ENCODE measurements around the gene TMEM45B.
"Not testable (repeated sequence)": the region's sequence is repeated elsewhere in the genome, so short reads cannot be mapped to it uniquely, and the experiment has no call there.

The TMEM45B gene

GRCh38 chr11:129817534-129818051, 1.9 kb downstream of the TMEM45B start:
- Histone ChIP-seq H3K27me3 (ENCODE audit: insufficient read depth, poor library complexity, severe bottlenecking) (peaks cover 14% of the 10 kb centered on the region), H3K4me3 (replicated peaks; ENCODE audit: insufficient read depth, low read length) (no peak overlapping the region), H3K27ac (replicated peaks) (no peak overlapping the region)
- DNase-seq (ENCODE audit: low read depth in 1 of 2, low spot score in 1 of 2): no peak
- TF ChIP-seq POLR2AphosphoS5 (IDR thresholded peaks at IDR 0.05; ENCODE audit: low read depth) (no peak), GABPA (IDR thresholded peaks at IDR 0.05; ENCODE audit: low read depth) (no peak), SPI1 (IDR thresholded peaks at IDR 0.05; ENCODE audit: borderline replicate concordance, low read depth) (no peak), CTCF (IDR thresholded peaks at IDR 0.05; ENCODE audit: insufficient read depth, low read length) (no peak)

- not testable (repeated sequence) for H3K27ac ChIP-seq (replicated peaks); DNase-seq (ENCODE audit: low read depth in 1 of 2, low spot score in 1 of 2); H3K4me3 ChIP-seq (replicated peaks; ENCODE audit: insufficient read depth, low read length)
- H3K27me3 ChIP-seq (ENCODE audit: insufficient read depth, poor library complexity, severe bottlenecking): peaks cover 14% of the 10 kb centered on the region
These were observed 2.6 kb downstream of the TMEM45B start for GRCh38 chr11:129818236-129818635.

GRCh38 chr11:129819237-129819636, 3.6 kb downstream of the TMEM45B start:
- H3K4me3 ChIP-seq (replicated peaks; ENCODE audit: insufficient read depth, low read length): no peak overlapping the region
- no peak for TF ChIP-seq CTCF (IDR thresholded peaks at IDR 0.05; ENCODE audit: insufficient read depth, low read length)
- no peak for TF ChIP-seq SPI1 (IDR thresholded peaks at IDR 0.05; ENCODE audit: borderline replicate concordance, low read depth)
- no peak for TF ChIP-seq REST (IDR thresholded peaks at IDR 0.05; ENCODE audit: insufficient replicate concordance, low read depth)
- TF ChIP-seq POLR2AphosphoS5 (IDR thresholded peaks at IDR 0.05; ENCODE audit: low read depth): no peak
- TF ChIP-seq GABPA (IDR thresholded peaks at IDR 0.05; ENCODE audit: low read depth): no peak

GRCh38 chr11:129820228-129820627, 4.6 kb downstream of the TMEM45B start:
- H3K27me3 ChIP-seq (ENCODE audit: insufficient read depth, poor library complexity, severe bottlenecking); H3K4me3 ChIP-seq (replicated peaks; ENCODE audit: insufficient read depth, low read length); H3K27ac ChIP-seq (replicated peaks); DNase-seq (ENCODE audit: low read depth in 1 of 2, low spot score in 1 of 2): not testable (repeated sequence)

More at GRCh38 chr11:129819237-129819636, 3.6 kb downstream of the TMEM45B start:
- DNase-seq (ENCODE audit: low read depth in 1 of 2, low spot score in 1 of 2): no peak
- Histone ChIP-seq H3K27ac (replicated peaks) (no peak overlapping the region), H3K27me3 (ENCODE audit: insufficient read depth, poor library complexity, severe bottlenecking) (peaks cover 14% of the 10 kb centered on the region)

- not testable (repeated sequence) for H3K27me3 ChIP-seq (ENCODE audit: insufficient read depth, poor library complexity, severe bottlenecking); H3K4me3 ChIP-seq (replicated peaks; ENCODE audit: insufficient read depth, low read length); H3K27ac ChIP-seq (replicated peaks); DNase-seq (ENCODE audit: low read depth in 1 of 2, low spot score in 1 of 2)
These were observed 7.6 kb downstream of the TMEM45B start for GRCh38 chr11:129823281-129823680.

GRCh38 chr11:129823799-129824198, 8.2 kb downstream of the TMEM45B start:
- H3K27me3 ChIP-seq (ENCODE audit: insufficient read depth, poor library complexity, severe bottlenecking); DNase-seq (ENCODE audit: low read depth in 1 of 2, low spot score in 1 of 2); H3K4me3 ChIP-seq (replicated peaks; ENCODE audit: insufficient read depth, low read length); H3K27ac ChIP-seq (replicated peaks): not testable (repeated sequence)

- no peak overlapping the region for H3K4me3 ChIP-seq (replicated peaks; ENCODE audit: insufficient read depth, low read length)
- no peaks in the 10 kb centered on the region for H3K27me3 ChIP-seq (ENCODE audit: insufficient read depth, poor library complexity, severe bottlenecking)
- H3K27ac ChIP-seq (replicated peaks): peak overlapping the region; percentile 73
- peak; percentile 97 for DNase-seq (ENCODE audit: low read depth in 1 of 2, low spot score in 1 of 2)
- TF ChIP-seq SPI1 (IDR thresholded peaks at IDR 0.05; ENCODE audit: borderline replicate concordance, low read depth) (peak; percentile 68; the same call in 1 of the 2 replicates), REST (IDR thresholded peaks at IDR 0.05; ENCODE audit: insufficient replicate concordance, low read depth) (no peak), CTCF (IDR thresholded peaks at IDR 0.05; ENCODE audit: insufficient read depth, low read length) (no peak), GABPA (IDR thresholded peaks at IDR 0.05; ENCODE audit: low read depth) (peak; percentile 57), POLR2AphosphoS5 (IDR thresholded peaks at IDR 0.05; ENCODE audit: low read depth) (peak; percentile 80)
These were observed 9.7 kb downstream of the TMEM45B start for GRCh38 chr11:129825380-129825779.

All from HL-60 (cell line).